HL-60 (cell line): Measurements from ENCODE around the gene CYB561.

Source experiments
- REST ChIP-seq: IDR thresholded peaks from 2 replicates; pipeline ENCODE4 v1.6.1; 2012; ENCODE audit warnings: low read depth; ENCODE audit not compliant: insufficient replicate concordance
- TF ChIP-seq, protein P1 (sequence below): IDR thresholded peaks from one replicate; pipeline ENCODE4 v1.5.1; 2011; ENCODE audit warnings: low read length, control low read depth, inconsistent platforms; ENCODE audit not compliant: insufficient read depth

DNA sequence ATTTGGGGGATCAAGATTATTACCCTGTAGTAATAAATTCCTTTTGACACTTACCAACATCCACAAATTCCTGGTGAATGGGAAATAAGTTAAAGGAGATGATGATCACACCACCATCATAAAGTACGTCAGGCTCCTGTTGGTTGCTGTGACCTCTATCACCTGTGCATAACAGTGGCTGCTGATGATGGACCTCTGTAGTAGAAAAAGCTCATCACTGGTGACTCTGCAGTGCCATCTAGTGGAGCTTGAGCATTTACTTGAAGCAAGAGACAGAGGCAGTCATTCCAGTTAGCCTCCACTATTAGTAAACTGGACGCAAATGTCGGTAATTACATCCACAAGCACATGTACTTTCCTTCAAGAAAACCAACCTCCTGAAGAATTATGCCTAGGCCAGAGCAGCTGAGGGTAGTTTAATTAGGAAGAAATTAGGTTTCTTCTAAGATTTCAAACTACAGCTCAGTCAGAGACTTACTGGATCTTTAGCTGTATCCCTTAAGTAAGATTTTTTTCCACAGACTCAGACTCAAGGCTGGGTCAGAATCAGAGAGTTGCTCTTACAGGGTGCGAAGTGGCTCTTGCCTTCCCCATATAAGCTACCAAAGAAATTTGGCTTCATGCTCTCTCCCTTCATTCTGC lies 39.3 kb downstream of the CYB561 start:
- TF ChIP-seq, protein P1, sequence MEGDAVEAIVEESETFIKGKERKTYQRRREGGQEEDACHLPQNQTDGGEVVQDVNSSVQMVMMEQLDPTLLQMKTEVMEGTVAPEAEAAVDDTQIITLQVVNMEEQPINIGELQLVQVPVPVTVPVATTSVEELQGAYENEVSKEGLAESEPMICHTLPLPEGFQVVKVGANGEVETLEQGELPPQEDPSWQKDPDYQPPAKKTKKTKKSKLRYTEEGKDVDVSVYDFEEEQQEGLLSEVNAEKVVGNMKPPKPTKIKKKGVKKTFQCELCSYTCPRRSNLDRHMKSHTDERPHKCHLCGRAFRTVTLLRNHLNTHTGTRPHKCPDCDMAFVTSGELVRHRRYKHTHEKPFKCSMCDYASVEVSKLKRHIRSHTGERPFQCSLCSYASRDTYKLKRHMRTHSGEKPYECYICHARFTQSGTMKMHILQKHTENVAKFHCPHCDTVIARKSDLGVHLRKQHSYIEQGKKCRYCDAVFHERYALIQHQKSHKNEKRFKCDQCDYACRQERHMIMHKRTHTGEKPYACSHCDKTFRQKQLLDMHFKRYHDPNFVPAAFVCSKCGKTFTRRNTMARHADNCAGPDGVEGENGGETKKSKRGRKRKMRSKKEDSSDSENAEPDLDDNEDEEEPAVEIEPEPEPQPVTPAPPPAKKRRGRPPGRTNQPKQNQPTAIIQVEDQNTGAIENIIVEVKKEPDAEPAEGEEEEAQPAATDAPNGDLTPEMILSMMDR, result peak; percentile 68
- no peak for TF ChIP-seq REST
